ENCODE data around the gene UBR7.

DNA sequence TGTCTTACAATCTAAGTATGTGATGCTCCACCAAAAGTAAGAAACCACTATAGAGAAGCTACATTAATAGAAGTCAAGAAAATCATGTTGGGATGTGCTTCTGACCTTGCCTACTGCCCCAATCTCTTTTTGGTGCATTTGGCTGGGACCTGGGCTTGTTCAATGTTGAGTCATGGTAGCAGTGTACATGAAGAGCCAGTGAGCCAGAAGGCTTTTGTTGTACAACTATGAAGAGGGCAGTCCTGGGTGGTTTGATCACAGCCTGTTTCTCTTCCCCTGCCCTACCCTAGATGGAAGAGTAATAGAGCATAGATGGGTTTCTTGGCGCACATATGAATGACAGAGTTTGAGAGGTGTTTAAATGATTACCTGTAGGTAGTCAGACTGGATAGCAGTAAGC is 56.4 kb downstream of the UBR7 start:
- TF ChIP-seq TAF1 (IDR thresholded peaks at IDR 0.05; ENCODE audit: low read depth) (no peak), RAD21 (IDR thresholded peaks at IDR 0.05; ENCODE audit: low read depth) (no peak), CEBPB (IDR thresholded peaks at IDR 0.05) (no peak), REST (IDR thresholded peaks at IDR 0.05; ENCODE audit: low read depth) (no peak), EP300 (IDR thresholded peaks at IDR 0.05; ENCODE audit: borderline replicate concordance) (no peak), CREB1 (IDR thresholded peaks at IDR 0.05; ENCODE audit: low read depth) (no peak), TEAD4 (IDR thresholded peaks at IDR 0.05) (no peak), FOXM1 (IDR thresholded peaks at IDR 0.05; ENCODE audit: borderline replicate concordance, low read depth) (no peak), YY1 (IDR thresholded peaks at IDR 0.05; ENCODE audit: low read depth) (no peak), NFIC (IDR thresholded peaks at IDR 0.05) (no peak), EGR1 (IDR thresholded peaks at IDR 0.05) (no peak), USF1 (IDR thresholded peaks at IDR 0.05) (no peak), ZBTB7A (IDR thresholded peaks at IDR 0.05; ENCODE audit: low read depth) (no peak)
- TF ChIP-seq, protein P1, sequence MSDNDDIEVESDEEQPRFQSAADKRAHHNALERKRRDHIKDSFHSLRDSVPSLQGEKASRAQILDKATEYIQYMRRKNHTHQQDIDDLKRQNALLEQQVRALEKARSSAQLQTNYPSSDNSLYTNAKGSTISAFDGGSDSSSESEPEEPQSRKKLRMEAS (IDR thresholded peaks at IDR 0.05), result no peak

Measured in Ishikawa (cell line).